OCI-M2 (cell line): ENCODE measurements around the gene CNPY1.

Experiments
- DNase-seq: peaks from one replicate; lab custom pipeline; 2025; ENCODE audit not compliant: unreplicated experiment; lab: John Stamatoyannopoulos, UW

Gene CNPY1

DNA sequence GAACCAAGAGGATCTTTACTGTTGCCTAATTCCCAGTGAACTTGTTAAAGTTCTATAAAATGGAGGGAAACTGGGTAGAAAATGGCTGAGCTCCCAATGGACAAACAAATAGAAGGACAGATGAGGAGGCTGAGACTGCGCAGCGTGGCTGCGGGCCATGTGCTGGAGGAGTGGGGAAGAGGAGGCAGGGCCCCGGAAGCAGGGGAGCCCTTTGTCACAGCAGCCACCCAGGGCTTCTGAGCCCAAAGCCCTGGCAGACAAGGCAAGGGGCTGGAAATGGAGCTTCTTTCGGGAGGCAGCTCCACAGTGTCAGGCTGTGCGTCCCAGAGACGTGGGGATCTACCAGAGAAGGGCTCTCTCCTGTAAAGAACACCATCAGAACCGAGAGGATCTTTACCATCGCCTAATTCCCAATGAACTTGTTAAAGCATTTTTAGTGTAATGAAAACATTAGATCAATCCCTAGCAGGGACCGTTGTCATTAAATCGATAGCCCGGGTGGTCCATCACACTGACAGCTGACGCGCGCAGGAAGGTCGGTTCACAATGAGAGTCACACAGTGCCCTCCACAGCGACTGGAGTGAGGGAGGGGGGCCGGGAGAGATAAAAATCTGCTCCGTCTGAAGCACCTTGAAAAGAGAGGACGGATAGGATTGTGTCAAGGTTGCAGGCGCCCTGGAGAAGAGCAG, 14.0 kb upstream of the CNPY1 start:
- no peak for DNase-seq

DNA sequence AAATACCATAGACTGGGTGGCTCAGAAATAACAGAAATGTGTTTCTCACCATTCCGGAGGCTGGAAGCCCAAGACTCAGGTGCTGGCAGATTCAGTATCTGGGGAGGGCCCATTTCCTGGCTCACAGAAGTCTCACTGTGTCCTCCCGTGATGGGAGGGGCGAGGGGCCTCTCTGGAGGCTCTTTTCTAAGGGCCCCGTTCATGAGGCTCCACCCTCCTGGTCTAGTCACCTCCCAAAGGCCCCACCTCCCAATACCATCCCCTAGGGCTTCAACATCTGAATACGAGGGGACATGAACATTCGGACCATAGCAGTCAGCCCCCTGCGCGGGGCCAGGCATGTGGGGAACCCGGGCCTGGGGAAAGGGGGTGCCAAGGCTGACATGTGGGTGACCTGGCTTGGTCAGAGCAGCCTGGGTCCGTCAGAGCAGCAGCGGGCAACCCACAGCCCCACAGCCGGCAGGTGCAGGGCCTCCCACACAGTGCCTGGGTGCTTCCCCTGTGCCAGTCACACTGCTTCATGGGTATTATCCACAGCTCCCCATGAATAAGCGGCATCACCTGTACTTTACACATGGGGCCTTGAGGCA, 13.3 kb upstream of the CNPY1 start:
- no peak for DNase-seq

- no peak for DNase-seq
Measured at GRCh38 chr7:155558961-155559360, 12.6 kb upstream of the CNPY1 start.

GRCh38 chr7:155558351-155558750, 12.0 kb upstream of the CNPY1 start:
- DNase-seq: no peak

- no peak for DNase-seq
Measured at GRCh38 chr7:155557778-155558177, 11.4 kb upstream of the CNPY1 start.

DNA sequence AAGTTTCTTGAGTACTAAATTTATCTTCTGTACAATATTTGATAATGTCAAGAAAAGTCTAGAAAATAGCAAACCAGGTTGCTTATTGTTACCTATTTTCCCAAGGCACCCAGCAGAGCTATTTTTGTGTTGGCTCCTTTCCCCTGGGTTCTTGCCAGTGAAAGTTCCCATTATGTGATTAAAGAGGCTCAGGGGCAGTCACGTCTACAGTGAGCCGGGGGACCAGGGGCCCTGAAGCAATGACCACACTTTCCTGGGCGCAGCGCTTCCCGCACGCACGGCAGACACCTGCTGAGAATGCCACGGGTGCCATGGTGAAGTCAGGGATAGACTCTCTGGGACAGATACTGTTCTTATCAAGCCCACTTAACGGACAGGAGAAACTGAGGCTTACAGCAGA, 10.4 kb upstream of the CNPY1 start:
- DNase-seq: no peak

DNA sequence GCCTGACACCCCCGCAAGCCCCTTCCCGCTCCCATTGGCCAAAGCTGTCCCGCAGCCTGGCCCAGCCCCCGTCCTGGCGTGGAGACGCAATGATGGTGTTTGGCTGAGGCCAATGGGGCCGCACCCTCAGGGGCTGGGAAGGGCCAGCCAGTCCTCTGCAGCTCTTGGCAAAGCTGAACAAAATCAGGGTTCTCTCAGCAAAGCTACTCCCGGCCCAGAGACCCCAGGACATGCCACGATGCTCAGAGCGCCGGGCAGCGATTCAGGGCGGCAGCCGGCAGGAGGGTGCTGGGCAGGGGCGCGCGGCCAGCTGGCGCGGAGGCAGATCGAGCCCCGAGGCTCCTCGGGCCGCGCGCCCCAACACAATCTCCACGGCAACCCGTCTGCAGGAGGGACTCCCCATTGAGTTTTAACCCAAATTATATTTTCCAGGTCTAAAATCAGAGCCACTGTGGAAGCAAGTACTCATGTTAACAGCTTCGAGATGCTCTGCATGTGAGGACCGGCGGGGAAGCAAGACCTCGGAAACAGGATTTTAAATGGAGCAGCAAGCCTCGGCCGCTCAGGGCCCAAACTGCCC, 8.8 kb upstream of the CNPY1 start:
- no peak for DNase-seq

DNA sequence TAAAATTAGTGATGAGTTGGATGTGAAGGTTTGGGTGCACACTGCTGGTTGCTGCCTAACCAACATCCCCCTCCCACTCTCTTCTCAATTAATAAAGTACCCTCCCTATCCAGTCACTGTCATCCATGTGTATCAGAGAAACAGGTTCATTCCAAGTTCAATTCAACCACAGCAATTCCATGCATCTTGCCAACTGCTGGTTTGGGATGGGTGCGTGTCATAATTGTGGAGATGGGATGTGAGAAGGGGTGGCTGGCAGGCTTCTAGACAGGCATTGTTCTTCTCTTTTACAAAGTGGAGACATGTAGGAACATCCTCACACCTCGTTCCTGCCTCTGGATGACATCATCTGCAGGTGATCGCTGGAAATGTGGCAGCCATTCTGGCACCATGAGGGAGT, 7.5 kb upstream of the CNPY1 start:
- no peak for DNase-seq

DNA sequence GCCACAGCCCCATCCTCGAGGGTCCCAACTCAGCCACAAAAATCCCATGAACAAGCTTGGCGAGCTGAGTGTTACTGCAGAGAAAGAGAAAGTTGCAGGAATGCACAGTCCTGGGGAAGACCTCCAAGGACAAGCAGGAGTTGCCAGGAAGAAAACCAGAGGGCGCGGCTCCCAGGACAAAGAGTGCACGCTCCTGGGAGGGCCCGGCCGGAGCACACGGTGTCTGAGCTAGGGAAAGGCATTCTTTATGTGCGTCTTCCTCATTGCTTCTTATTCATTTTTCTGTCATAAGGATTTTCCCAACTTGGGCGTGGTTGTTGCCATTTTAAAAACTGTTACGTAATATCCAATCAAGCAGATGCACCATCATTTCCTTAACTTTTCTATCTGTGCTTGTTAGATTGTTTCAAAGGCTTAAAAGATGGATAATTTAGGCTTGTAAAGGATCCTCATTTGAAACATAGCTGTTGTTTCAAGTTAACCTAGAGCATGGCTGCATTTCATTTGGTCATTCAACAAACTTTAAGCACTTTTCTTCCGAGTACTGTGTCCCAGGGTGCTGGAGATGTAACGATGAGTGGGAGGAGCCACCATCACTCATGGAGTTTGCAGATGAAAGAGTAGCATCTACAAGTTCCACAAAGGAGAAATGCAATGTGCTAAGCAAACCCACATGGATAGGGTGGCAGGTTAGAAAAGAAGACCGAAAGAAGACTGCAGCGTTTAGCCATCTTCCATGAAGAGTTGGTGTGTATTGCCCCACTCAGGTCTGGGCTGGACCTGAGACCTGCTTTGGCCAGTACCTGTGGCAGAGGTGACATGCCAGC, 5.6 kb upstream of the CNPY1 start:
- no peak for DNase-seq

DNA sequence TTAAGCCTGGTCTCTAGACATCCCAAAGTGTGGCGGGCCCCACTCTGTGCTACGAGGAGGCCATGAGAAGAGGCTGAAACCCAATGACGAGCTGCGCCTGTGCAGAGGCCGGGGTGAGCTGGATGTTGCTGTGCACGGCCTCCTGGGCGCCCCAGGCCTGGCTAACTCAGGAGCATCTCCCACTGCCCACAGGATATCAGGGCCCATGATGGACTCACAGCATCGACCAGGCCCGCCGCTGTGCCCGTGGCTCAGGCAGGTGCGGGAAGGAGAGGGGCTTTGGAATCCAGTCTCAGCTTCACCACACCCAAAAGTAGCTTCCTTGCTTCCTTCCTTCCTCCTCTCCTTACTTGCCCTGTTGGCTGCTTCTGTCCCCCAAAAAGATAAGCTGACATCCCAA, 4.6 kb upstream of the CNPY1 start:
- no peak for DNase-seq

- no peak for DNase-seq
Measured at GRCh38 chr7:155549226-155549625, 2.9 kb upstream of the CNPY1 start.

DNA sequence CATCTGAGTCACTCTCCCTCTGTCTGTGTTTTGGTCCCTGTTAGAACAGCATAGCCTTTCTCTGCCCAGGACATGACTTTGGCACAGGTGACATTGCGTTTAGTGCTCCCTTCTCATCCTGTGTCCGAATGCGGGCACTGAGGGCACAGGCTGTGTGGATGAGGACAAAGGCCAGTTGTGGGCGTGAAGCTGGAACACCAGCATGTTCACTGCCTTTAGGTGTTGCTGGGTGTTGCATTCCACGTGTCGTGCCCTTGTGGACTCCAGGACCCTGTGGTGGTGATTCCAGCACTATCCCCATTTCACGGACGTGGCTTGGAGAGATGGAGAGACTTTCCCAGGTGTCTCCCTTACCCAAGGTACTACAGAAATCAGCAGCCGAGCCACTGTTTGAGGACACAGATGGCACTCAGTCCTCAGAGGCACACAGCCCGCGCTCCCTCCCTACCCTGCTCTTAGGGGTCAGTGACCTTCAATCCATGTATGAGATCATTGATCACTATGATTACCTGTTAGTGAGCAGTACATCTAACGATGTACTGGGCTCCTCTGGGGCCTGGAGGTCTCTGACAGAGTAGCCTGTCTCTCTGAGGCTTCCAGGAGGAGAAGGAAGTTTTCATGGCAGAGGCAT, 917 bp upstream of the CNPY1 start:
- DNase-seq: no peak

DNA sequence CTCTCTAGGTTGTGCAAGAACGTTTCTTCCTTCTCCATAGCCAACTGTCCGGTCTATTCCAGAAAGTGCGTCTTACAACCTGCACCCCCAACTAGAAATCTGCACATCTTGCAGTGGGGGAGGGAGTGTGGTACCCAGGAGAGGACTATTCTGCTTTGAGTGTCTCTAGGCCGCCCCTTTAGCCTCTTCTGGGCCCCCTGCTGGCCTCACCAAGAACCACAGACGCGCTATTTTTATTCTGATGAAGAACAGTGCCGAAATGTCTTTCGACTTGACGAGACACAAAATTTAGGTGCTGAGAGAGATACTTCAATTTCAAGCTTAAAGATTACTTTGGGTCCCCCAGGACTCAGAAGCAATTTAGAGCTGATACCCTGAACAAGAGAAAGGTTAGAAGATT, 1.0 kb downstream of the CNPY1 start:
- no peak for DNase-seq

- DNase-seq: no peak
Measured at GRCh38 chr7:155544485-155544884, 1.9 kb downstream of the CNPY1 start.

DNA sequence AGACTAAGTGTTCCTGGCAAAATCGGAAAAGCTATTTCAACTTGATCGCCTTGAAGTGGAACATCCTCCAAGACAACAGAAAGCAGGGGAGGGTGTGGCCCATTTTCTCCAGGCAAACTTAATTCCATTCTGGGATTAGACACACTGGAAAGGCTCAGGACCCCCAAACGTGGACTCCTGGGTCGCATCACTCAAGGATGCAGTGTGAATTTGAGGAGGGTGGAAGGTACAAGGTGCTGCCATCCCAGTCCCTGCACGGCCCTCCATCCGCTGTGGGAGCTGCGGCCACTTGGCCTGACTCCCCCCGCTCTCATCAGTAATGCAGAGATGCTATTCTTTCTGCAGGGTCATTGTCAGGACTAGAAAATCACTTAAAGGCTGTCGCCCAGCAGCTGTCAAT, 2.4 kb downstream of the CNPY1 start:
- no peak for DNase-seq

DNA sequence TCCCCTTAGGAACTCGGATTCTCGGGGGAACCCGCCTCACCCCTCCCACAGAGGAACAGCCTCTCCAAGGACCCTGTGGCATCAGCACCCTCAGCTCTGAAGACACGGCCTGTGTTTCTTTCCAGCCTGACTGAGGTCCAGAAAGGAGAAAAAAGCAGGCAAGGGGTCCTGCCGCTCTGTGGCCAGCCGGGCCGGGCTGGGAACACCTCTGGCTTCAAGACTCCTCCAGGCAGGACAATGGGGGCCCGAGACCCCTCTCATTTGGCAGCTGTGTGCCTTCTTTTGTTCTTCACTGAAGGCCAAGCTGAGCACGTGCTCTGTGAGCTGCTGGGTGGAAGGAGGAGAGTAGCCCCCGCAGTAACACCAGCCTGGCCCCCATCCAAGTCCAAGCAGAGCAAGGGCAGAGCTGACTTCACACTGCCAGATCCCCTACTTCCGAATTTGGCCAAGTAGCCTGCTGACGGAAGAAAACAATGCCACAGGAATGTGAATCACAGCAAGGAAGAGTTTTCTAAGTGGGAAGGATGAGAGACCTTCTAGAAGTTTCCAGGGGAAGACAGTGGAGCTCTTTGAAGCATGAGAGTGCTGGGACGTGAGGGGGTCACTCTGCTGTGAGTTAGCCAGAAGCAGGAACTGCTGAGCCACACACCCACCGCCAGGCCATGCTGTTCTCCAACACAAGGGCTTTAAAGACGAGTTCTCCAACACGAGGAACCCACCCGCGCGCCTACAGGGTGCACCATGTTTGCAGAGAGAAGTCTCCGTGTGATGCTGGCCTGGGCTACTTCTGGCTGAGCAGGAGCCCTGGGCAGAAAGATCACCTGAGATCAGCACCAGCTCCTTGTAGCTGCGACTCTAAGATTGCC, 3.1 kb downstream of the CNPY1 start:
- DNase-seq: no peak

GRCh38 chr7:155541986-155542675, 4.2 kb downstream of the CNPY1 start:
- no peak for DNase-seq

GRCh38 chr7:155540553-155540952, 5.8 kb downstream of the CNPY1 start:
- no peak for DNase-seq

- no peak for DNase-seq
Measured at GRCh38 chr7:155538293-155538692, 8.1 kb downstream of the CNPY1 start.

- DNase-seq: no peak
Measured at GRCh38 chr7:155536451-155536850, 9.9 kb downstream of the CNPY1 start.
